ENCODE data around the gene TEAD4. TPM values are rescaled to one million over a fixed set of nuclear protein-coding genes. Genes with fewer than 3 reads are reported as not detected.

The TEAD4 gene
- polyA plus RNA-seq, 10 donors, result 58.6 to 96.7 (median 85.3) TPM

- DNase-seq, result no peak
Observed at GRCh38 chr12:3078086-3078820, 119.1 kb downstream of the TEAD4 start.

GRCh38 chr12:3081091-3081490 is 121.9 kb downstream of the TEAD4 start:
- no peak for DNase-seq

- DNase-seq, result no peak
Observed at GRCh38 chr12:3081886-3082285, 122.7 kb downstream of the TEAD4 start.

GRCh38 chr12:3083241-3083920 is 124.2 kb downstream of the TEAD4 start:
- no peak for DNase-seq

GRCh38 chr12:3083921-3084347 is 124.7 kb downstream of the TEAD4 start:
- no peak for DNase-seq

GRCh38 chr12:3084742-3085141 is 125.5 kb downstream of the TEAD4 start:
- no peak for DNase-seq

GRCh38 chr12:3085341-3086139 is 126.3 kb downstream of the TEAD4 start:
- no peak for DNase-seq

- DNase-seq, result no peak
Observed at GRCh38 chr12:3086211-3086610, 127.0 kb downstream of the TEAD4 start.

- no peak for DNase-seq
Observed at GRCh38 chr12:3086729-3087323, 127.6 kb downstream of the TEAD4 start.

GRCh38 chr12:3087758-3088650 is 128.8 kb downstream of the TEAD4 start:
- DNase-seq, result peak in 1 of 3 donors; percentile 52

- DNase-seq, result no peak
Observed at GRCh38 chr12:3089588-3089987, 130.4 kb downstream of the TEAD4 start.

Other genes with a start within 250 kb of the TEAD4 start
- 10 to 100 TPM; 34.6 to 59.0 (median 47.6) TPM for gene FKBP4, start 164.4 kb upstream of the TEAD4 start, polyA plus RNA-seq (ENCODE audit: insufficient read length in 10 of 10)
- gene ITFG2, start 146.7 kb upstream of the TEAD4 start, polyA plus RNA-seq (ENCODE audit: insufficient read length in 10 of 10), result 10 to 100 TPM; 20.8 to 42.6 (median 27.5) TPM
- 1 to 10 TPM; 4.7 to 6.9 (median 5.2) TPM for gene NRIP2, start 124.4 kb upstream of the TEAD4 start, polyA plus RNA-seq (ENCODE audit: insufficient read length in 10 of 10)
- gene TEX52, start 102.4 kb upstream of the TEAD4 start, polyA plus RNA-seq (ENCODE audit: insufficient read length in 10 of 10), result 1 to 10 TPM in 3 of 10 donors, under 1 TPM in 7; 0.15 to 1.5 (median 0.63) TPM
- gene FOXM1, start 82.2 kb upstream of the TEAD4 start, polyA plus RNA-seq (ENCODE audit: insufficient read length in 10 of 10), result 10 to 100 TPM; 15.0 to 26.1 (median 19.5) TPM
- 10 to 100 TPM; 15.7 to 28.1 (median 22.4) TPM for gene RHNO1, start 82.2 kb upstream of the TEAD4 start, polyA plus RNA-seq (ENCODE audit: insufficient read length in 10 of 10)
- gene TULP3, start 68.5 kb upstream of the TEAD4 start, polyA plus RNA-seq (ENCODE audit: insufficient read length in 10 of 10), result 10 to 100 TPM; 23.3 to 34.6 (median 25.8) TPM
- 100 to 1,000 TPM in 9 of 10 donors, 10 to 100 TPM in 1; 99.8 to 117 (median 105) TPM for gene TSPAN9, start 118.0 kb downstream of the TEAD4 start, polyA plus RNA-seq (ENCODE audit: insufficient read length in 10 of 10)

Data from muscle of back (tissue), 11 donors.